Activated B cell treated with CpG ODN at 0.5 μM for 24 hours (primary cell): Measurements from ENCODE around the gene FREM2. TPM values are rescaled to one million over a fixed set of nuclear protein-coding genes. Genes with fewer than 3 reads are reported as not detected.

Experiments
- ATAC-seq: fragments of 200-7000 bp; cut with Tn5 transposase; one replicate; pipeline ENCODE4 v1.10.0; 2021; ENCODE audit warnings: low read depth, mild to moderate bottlenecking, moderate library complexity
- CTCF ChIA-PET: fragments of 350-600 bp; sonication (Branson Sonifier 250); formaldehyde crosslinking; loops from one replicate; lab custom pipeline; 2021; ENCODE audit warnings: antibody characterized with exemption; lab: Charles Lee
- POLR2A ChIA-PET: fragments of 350-600 bp; sonication (Branson Sonifier 250); formaldehyde crosslinking; loops from one replicate; lab custom pipeline; 2021; ENCODE audit warnings: antibody characterized with exemption; lab: Charles Lee
- DNase-seq: peaks from one replicate; pipeline ENCODE4 v3.0.0; 2022
- H3K27ac Mint-ChIP-seq: one replicate; pipeline ENCODE4 v1.8.0; 2020; ENCODE audit warnings: mixed read lengths
- H3K27me3 Mint-ChIP-seq: one replicate; pipeline ENCODE4 v1.8.0; 2021; ENCODE audit warnings: mixed read lengths
- H3K36me3 Mint-ChIP-seq: one replicate; pipeline ENCODE4 v1.8.0; 2021; ENCODE audit warnings: low read depth, mixed read lengths
- H3K4me1 Mint-ChIP-seq: one replicate; pipeline ENCODE4 v1.8.0; 2021; ENCODE audit warnings: mixed read lengths
- H3K4me3 Mint-ChIP-seq: one replicate; pipeline ENCODE4 v1.8.0; 2020; ENCODE audit warnings: mild to moderate bottlenecking, mixed read lengths
- H3K9me3 Mint-ChIP-seq: one replicate; pipeline ENCODE4 v1.8.0; 2020; ENCODE audit warnings: mixed read lengths
- intact Hi-C: fragments of 100-400 bp; cut with micrococcal nuclease; formaldehyde crosslinking; loops from one replicate; pipeline ENCODE4 v1.15.1; 2024
- total RNA-seq: library from RNA; stranded (reverse); gene quantifications from 2 replicates; pipeline ENCODE4 v1.2.3, GENCODE V29; 2022
- TF ChIP-seq, protein P1 (sequence below): fragments of 200-600 bp; IDR thresholded peaks from one replicate; pipeline ENCODE4 v1.8.0; 2022; ENCODE audit warnings: antibody characterized with exemption, mild to moderate bottlenecking

The FREM2 gene
- total RNA-seq, 1 donor from 2014 or later = not detected

DNA sequence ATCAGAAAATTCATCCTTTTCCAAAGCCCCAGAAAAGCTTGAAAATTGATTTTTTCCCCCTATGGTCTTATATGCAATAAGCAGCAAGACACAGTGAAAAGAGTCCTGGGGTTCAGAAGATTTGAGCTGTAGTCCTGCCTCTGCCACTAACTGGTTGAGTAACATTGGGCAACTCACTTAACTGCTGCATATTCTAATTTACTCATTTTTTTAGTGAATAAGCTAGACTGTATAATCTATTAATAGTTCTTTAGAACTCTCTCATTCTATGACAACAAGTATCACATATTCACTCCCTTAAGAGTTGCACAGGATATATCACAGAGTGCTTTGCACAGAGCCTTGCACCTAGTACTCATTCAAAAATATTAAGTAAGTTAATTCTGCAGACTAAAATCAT lies 192.9 kb downstream of the FREM2 start:
- ChIA-PET POLR2A (no interaction called here), CTCF (no interaction called here)
- H3K27ac Mint-ChIP-seq = no peak overlapping the region
- H3K36me3 Mint-ChIP-seq = no peaks in the 10 kb centered on the region
- ATAC-seq = no peak
- H3K4me1 Mint-ChIP-seq = no peaks in the 10 kb centered on the region
- no peaks in the 10 kb centered on the region for H3K27me3 Mint-ChIP-seq
- TF ChIP-seq, protein P1, sequence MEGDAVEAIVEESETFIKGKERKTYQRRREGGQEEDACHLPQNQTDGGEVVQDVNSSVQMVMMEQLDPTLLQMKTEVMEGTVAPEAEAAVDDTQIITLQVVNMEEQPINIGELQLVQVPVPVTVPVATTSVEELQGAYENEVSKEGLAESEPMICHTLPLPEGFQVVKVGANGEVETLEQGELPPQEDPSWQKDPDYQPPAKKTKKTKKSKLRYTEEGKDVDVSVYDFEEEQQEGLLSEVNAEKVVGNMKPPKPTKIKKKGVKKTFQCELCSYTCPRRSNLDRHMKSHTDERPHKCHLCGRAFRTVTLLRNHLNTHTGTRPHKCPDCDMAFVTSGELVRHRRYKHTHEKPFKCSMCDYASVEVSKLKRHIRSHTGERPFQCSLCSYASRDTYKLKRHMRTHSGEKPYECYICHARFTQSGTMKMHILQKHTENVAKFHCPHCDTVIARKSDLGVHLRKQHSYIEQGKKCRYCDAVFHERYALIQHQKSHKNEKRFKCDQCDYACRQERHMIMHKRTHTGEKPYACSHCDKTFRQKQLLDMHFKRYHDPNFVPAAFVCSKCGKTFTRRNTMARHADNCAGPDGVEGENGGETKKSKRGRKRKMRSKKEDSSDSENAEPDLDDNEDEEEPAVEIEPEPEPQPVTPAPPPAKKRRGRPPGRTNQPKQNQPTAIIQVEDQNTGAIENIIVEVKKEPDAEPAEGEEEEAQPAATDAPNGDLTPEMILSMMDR = no peak
- no peak for DNase-seq
- intact Hi-C loops = no loop called here
- H3K4me3 Mint-ChIP-seq = no peak overlapping the region
- H3K9me3 Mint-ChIP-seq = no peaks in the 10 kb centered on the region

- Mint-ChIP-seq H3K36me3 (no peaks in the 10 kb centered on the region), H3K9me3 (no peaks in the 10 kb centered on the region), H3K27ac (no peak overlapping the region), H3K27me3 (no peaks in the 10 kb centered on the region), H3K4me3 (no peak overlapping the region), H3K4me1 (no peaks in the 10 kb centered on the region)
- CTCF ChIA-PET = no interaction called here
- POLR2A ChIA-PET = interaction anchor here (0.6 kb wide), 1 partner anchor 14 kb away, joined by 4 read pairs; no protein-coding TSS in a partner anchor
- no peak for DNase-seq
- intact Hi-C loops = no loop called here
- TF ChIP-seq, protein P1 = no peak
- no peak for ATAC-seq
Observed at GRCh38 chr13:38880397-38880796, 193.5 kb downstream of the FREM2 start.

GRCh38 chr13:38883783-38884182 lies 196.9 kb downstream of the FREM2 start:
- CTCF ChIA-PET = no interaction called here
- no peak overlapping the region for H3K4me3 Mint-ChIP-seq
- no peak overlapping the region for H3K27ac Mint-ChIP-seq

DNA sequence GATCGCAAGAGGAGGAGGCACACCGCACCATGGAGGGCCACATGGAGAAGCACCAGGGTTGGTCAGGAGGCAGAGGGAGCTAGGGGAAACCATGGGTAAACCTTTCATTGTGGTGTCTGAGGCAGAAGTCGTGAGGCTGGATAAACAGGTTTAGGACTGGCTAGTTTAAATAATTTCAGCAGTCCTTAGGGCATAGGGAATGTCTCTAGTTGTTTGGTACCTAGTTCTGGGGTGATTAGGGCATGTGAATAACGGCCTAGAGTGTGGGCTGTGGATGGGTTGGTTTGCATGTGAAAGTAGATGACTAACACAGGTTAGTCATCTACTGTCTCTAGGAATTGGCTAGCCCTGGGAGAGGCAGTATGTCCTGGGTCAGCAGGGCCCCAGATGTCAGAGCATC lies 201.4 kb downstream of the FREM2 start:
- POLR2A ChIA-PET = no interaction called here
- Mint-ChIP-seq H3K4me1 (no peaks in the 10 kb centered on the region), H3K27me3 (peaks cover 8% of the 10 kb centered on the region), H3K4me3 (no peak overlapping the region), H3K36me3 (no peaks in the 10 kb centered on the region), H3K9me3 (no peaks in the 10 kb centered on the region), H3K27ac (no peak overlapping the region)
- CTCF ChIA-PET = no interaction called here
- TF ChIP-seq, protein P1 = no peak
- DNase-seq = no peak
- ATAC-seq = no peak
- intact Hi-C loops = no loop called here

More at GRCh38 chr13:38883783-38884182, 196.9 kb downstream of the FREM2 start:
- POLR2A ChIA-PET = no interaction called here
- ATAC-seq = no peak
- no peaks in the 10 kb centered on the region for H3K9me3 Mint-ChIP-seq
- no peaks in the 10 kb centered on the region for H3K36me3 Mint-ChIP-seq
- DNase-seq = no peak
- intact Hi-C loops = no loop called here
- TF ChIP-seq, protein P1 = no peak
- peaks cover 8% of the 10 kb centered on the region for H3K27me3 Mint-ChIP-seq
- no peaks in the 10 kb centered on the region for H3K4me1 Mint-ChIP-seq

GRCh38 chr13:38895075-38895474 lies 208.2 kb downstream of the FREM2 start:
- TF ChIP-seq, protein P1 = no peak
- POLR2A ChIA-PET = no interaction called here
- Mint-ChIP-seq H3K4me1 (no peaks in the 10 kb centered on the region), H3K9me3 (no peaks in the 10 kb centered on the region), H3K4me3 (no peak overlapping the region), H3K27ac (no peak overlapping the region), H3K27me3 (no peaks in the 10 kb centered on the region), H3K36me3 (no peaks in the 10 kb centered on the region)
- CTCF ChIA-PET = no interaction called here
- DNase-seq (no peak), ATAC-seq (no peak)
- intact Hi-C loops = no loop called here
